NT2/D1 (cell line): ENCODE data around the gene COL26A1.

ENCODE experiments used
- SUZ12 ChIP-seq: IDR thresholded peaks from 2 replicates; pipeline ENCODE4 v1.6.1; 2011; ENCODE audit not compliant: insufficient read length, insufficient read depth; ENCODE audit errors: extremely low read depth
- YY1 ChIP-seq: IDR thresholded peaks from 2 replicates; pipeline ENCODE4 v1.6.1; 2011; ENCODE audit not compliant: insufficient read length, insufficient read depth
- ZNF274 ChIP-seq: IDR thresholded peaks from 2 replicates; pipeline ENCODE4 v1.6.1; 2011; ENCODE audit warnings: mild to moderate bottlenecking, low read depth, low read length

GRCh38 chr7:101518336-101518735, 155.7 kb downstream of the COL26A1 start:
- no peak for TF ChIP-seq YY1
- TF ChIP-seq ZNF274 = no peak
- TF ChIP-seq SUZ12 = no peak
